Peyer's patch (tissue), 4 donors: ENCODE data around the gene MAGEC1. TPM values are rescaled to one million over a fixed set of nuclear protein-coding genes. Genes with fewer than 3 reads are reported as not detected.

Experiments used
- DNase-seq, 3 donors: peaks; one replicate each; pipeline ENCODE4 v3.0.0-alpha.2; 2017 to 2019
- H3K27ac ChIP-seq, 4 donors: fragments of 200-600 bp; sonication (generic); one replicate each; pipeline ENCODE4 v1.5.1; 2016 to 2019
- H3K27me3 ChIP-seq, 2 donors: fragments of 200-600 bp; sonication (generic); one replicate each; pipeline ENCODE4 v1.5.1; 2019
- H3K36me3 ChIP-seq, 3 donors: fragments of 200-600 bp; sonication (generic); one replicate each; pipeline ENCODE4 v1.5.1; 2016 to 2019
- H3K4me1 ChIP-seq, 4 donors: fragments of 200-600 bp; sonication (generic); one replicate each; pipeline ENCODE4 v1.5.1; 2016 to 2019
- H3K4me3 ChIP-seq, 4 donors: fragments of 200-600 bp; sonication (generic); 1 replicate in 3 of 4; 2 replicates in 1 of 4; pipeline ENCODE4 v1.5.1; 2016 to 2019; ENCODE audit warnings: mild to moderate bottlenecking in 1 of 4
- H3K9me3 ChIP-seq, 4 donors: fragments of 200-600 bp; sonication (generic); one replicate each; pipeline ENCODE4 v1.5.1; 2016 to 2019; ENCODE audit warnings: mild to moderate bottlenecking in 1 of 4
- POLR2A ChIP-seq, 2 donors: fragments of 450-650 bp; IDR thresholded peaks; one replicate each; pipeline ENCODE4 v1.5.1; 2017; ENCODE audit warnings: antibody characterized with exemption in 2 of 2, mild to moderate bottlenecking in 2 of 2, moderate library complexity in 2 of 2
- total RNA-seq, 4 donors: library from RNA; depleted of rRNA; stranded (reverse); fragments of >200 nt; gene quantifications; one replicate each; pipeline ENCODE4 v1.1.0, GENCODE V29; 2016
- TF ChIP-seq, protein P1 (sequence below), 6 experiments: fragments of 450-650 bp in 4 of 6; fragments of 200-600 bp in 2 of 6; sonication (generic) in 1 of 6; IDR thresholded peaks; one replicate each; pipeline ENCODE4 v1.5.1; 2017 to 2019; ENCODE audit warnings: antibody characterized with exemption in 6 of 6, mild to moderate bottlenecking in 3 of 6, moderate library complexity in 1 of 6

Gene MAGEC1
- total RNA-seq, 4 donors from 2014 or later: not detected

DNA sequence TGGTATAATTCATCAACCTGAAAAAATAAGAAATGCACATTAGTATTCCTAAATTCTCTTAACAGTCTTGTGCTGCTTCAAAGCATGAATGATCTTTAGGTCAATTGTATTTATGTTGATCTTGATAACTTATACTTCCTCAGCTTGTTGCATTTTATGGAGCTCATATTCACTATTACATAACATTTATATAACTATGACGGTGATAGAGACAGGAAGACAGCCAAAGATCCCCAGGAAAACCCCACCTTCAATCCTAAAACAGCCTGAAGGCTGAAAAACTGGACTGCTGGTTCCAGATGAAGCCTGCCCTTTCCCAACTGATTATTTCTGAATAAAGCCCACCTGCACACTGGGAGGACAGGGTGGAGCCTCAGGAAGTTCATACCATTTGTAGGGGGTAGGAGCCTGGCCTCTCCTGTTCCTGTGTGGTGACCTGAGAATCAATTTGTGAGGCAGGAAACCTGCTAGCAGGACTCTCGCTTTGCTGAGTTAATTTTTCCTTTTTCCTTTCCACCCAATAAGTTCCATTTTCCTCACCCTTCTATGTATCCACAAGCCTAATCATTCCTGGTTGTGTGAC is 30.5 kb downstream of the MAGEC1 start:
- no peak overlapping the region for H3K27ac ChIP-seq
- H3K4me1 ChIP-seq: no peaks in the 10 kb centered on the region
- no peaks in the 10 kb centered on the region for H3K9me3 ChIP-seq
- no peaks in the 10 kb centered on the region for H3K36me3 ChIP-seq
- no peaks in the 10 kb centered on the region for H3K27me3 ChIP-seq
- H3K4me3 ChIP-seq: no peak overlapping the region
- TF ChIP-seq, protein P1, sequence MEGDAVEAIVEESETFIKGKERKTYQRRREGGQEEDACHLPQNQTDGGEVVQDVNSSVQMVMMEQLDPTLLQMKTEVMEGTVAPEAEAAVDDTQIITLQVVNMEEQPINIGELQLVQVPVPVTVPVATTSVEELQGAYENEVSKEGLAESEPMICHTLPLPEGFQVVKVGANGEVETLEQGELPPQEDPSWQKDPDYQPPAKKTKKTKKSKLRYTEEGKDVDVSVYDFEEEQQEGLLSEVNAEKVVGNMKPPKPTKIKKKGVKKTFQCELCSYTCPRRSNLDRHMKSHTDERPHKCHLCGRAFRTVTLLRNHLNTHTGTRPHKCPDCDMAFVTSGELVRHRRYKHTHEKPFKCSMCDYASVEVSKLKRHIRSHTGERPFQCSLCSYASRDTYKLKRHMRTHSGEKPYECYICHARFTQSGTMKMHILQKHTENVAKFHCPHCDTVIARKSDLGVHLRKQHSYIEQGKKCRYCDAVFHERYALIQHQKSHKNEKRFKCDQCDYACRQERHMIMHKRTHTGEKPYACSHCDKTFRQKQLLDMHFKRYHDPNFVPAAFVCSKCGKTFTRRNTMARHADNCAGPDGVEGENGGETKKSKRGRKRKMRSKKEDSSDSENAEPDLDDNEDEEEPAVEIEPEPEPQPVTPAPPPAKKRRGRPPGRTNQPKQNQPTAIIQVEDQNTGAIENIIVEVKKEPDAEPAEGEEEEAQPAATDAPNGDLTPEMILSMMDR (IDR thresholded peaks at IDR 0.05): no peak
- TF ChIP-seq POLR2A (IDR thresholded peaks at IDR 0.05): no peak
- DNase-seq: no peak

DNA sequence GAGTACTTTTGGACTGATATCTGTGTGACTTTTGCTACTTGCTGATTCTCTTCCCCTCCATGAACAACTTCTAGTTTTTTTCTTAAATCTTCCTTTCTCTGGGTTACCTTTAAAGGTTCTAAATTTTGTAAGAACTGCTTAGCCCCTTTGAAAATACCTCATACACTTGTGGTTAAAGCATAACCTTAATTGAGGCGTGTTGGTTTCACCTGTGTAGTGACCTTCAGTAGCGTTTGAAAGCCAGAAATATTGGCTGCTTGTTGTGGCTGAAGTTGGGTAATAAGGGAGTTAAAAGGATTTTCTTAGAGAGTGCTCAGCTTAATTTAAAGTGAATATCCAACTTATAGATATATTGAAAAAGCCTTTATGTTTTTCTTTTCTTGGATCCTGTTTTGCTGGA is 32.0 kb downstream of the MAGEC1 start:
- Histone ChIP-seq H3K27me3 (no peaks in the 10 kb centered on the region), H3K9me3 (no peaks in the 10 kb centered on the region), H3K4me1 (no peaks in the 10 kb centered on the region), H3K36me3 (no peaks in the 10 kb centered on the region), H3K27ac (no peak overlapping the region), H3K4me3 (no peak overlapping the region)
- DNase-seq: no peak
- TF ChIP-seq, protein P1 (IDR thresholded peaks at IDR 0.05): no peak
- no peak for TF ChIP-seq POLR2A (IDR thresholded peaks at IDR 0.05)

DNA sequence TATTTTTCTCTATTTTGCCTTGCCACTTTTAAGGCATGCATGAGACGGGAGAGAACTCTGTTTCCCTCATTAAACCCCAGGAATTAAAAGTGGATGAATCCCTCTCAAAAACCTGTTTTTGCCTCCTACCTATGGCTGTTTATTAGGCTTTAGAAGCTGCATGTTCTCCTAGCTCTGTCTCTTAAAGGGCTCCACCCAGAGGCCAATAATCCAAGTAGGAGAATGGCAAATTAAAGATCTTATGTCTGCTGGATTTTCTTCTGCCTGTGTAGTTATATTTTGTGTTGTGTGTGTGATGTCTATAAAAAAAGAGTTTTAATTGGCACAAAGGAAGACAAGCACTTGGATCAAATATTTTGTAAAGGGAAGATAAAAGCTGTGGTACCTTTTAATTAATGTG is 32.4 kb downstream of the MAGEC1 start:
- no peak for DNase-seq
- H3K36me3 ChIP-seq: no peaks in the 10 kb centered on the region
- no peak overlapping the region for H3K4me3 ChIP-seq
- H3K27ac ChIP-seq: no peak overlapping the region
- no peaks in the 10 kb centered on the region for H3K9me3 ChIP-seq
- TF ChIP-seq, protein P1 (IDR thresholded peaks at IDR 0.05): no peak
- TF ChIP-seq POLR2A (IDR thresholded peaks at IDR 0.05): no peak
- no peaks in the 10 kb centered on the region for H3K4me1 ChIP-seq
- H3K27me3 ChIP-seq: no peaks in the 10 kb centered on the region

DNA sequence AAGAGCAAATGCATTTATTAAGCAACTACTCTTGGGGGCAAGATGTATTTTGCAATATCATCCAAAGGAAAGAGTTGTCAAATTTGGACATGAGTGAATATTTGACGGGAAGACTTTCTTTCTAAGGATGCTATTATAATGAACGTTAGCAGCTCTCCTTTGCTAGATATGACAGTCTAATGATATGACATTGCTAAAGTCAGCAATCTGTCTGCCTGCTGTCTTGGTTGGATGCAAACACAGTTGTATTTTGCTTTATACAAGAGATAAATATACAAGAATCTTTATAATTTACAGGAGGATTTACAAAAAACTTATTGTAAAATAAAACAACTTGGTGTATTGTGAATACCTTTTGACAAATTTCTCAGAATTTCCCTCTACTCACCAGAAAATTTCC is 37.5 kb downstream of the MAGEC1 start:
- Histone ChIP-seq H3K4me3 (no peak overlapping the region), H3K36me3 (no peaks in the 10 kb centered on the region), H3K9me3 (no peaks in the 10 kb centered on the region), H3K4me1 (no peaks in the 10 kb centered on the region), H3K27ac (no peak overlapping the region), H3K27me3 (no peaks in the 10 kb centered on the region)
- TF ChIP-seq, protein P1 (IDR thresholded peaks at IDR 0.05): no peak
- TF ChIP-seq POLR2A (IDR thresholded peaks at IDR 0.05): no peak
- no peak for DNase-seq

DNA sequence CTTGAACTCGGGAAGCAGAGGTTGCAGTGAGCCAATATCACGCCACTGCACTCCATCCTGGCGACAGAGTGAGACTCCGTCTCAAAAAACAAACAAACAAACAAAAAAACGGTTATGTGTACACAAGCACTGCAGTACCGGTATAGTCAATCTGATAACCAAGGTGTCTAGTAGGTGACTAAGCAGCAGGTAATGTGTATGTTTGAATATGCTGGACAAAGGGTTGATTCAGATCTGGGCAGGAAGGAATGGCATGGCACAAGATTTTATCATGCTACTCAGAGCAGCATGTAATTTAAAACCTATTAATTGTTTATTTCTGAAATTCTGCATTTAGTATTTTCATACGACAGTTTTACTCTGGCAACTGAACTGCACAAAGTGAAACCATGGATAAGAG is 41.7 kb downstream of the MAGEC1 start:
- Histone ChIP-seq H3K36me3 (no peaks in the 10 kb centered on the region), H3K27me3 (no peaks in the 10 kb centered on the region), H3K4me3 (no peak overlapping the region), H3K4me1 (no peaks in the 10 kb centered on the region), H3K27ac (no peak overlapping the region), H3K9me3 (no peaks in the 10 kb centered on the region)
- TF ChIP-seq, protein P1 (IDR thresholded peaks at IDR 0.05): no peak
- TF ChIP-seq POLR2A (IDR thresholded peaks at IDR 0.05): no peak
- DNase-seq: no peak

DNA sequence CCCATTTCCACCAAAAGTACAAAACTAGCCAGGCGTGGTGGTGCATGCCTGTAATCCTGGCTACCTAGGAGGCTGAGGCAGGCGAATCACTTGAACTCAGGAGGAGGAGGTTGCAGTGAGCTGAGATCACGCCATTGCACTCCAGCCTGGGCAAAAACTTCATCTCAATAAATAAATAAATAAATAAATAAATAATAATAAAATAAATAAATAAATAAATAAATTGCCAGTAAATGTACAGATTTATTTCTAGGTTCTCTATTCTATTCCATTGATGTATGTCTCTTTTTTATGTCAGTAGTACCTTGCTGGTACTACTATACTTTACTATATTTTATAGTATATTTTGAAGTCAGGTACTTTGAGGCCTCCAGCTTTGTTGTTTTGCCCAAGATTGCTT is 43.7 kb downstream of the MAGEC1 start:
- no peak for DNase-seq
- Histone ChIP-seq H3K27me3 (no peaks in the 10 kb centered on the region), H3K9me3 (no peaks in the 10 kb centered on the region), H3K36me3 (no peaks in the 10 kb centered on the region), H3K27ac (no peak overlapping the region), H3K4me3 (no peak overlapping the region), H3K4me1 (no peaks in the 10 kb centered on the region)
- TF ChIP-seq POLR2A (IDR thresholded peaks at IDR 0.05): no peak
- TF ChIP-seq, protein P1 (IDR thresholded peaks at IDR 0.05): no peak
